ENCODE data around the gene CDH12.

DNA sequence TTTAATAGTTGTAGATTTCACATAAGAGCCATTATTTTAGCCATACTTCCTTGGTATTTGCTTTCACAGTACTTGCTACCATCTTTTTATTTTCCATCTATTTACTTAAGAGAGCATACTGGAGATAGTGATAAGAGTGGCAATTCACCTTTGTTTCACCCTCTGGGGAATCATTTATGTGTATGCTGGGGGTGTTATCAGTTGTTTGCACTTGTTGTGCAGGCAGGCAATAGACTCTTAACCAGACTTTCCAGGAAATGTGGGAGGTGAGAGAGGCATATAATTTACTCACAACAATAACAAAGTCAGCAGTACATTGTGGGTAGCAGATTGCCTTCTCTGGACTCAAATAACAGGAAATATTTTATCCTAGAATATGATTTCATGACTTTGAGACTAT, 1018.3 kb downstream of the CDH12 start:
- TF ChIP-seq FOXP2 (optimal IDR thresholded peaks at IDR 0.05; ENCODE audit: borderline replicate concordance, extremely low read depth, extremely low read length, insufficient read depth) (no peak), TAF1 (IDR thresholded peaks at IDR 0.05; ENCODE audit: borderline replicate concordance, insufficient read depth, low read length) (no peak), REST (IDR thresholded peaks at IDR 0.05; ENCODE audit: insufficient read depth in 1 of 2, low read depth in 2 of 2, low read length in 2 of 2) (no peak)

All from PFSK-1 (cell line).